Measurements from ENCODE around the gene VPS26A. TPM values are rescaled to one million over a fixed set of nuclear protein-coding genes. Genes with fewer than 3 reads are reported as not detected.

The VPS26A gene
- 33.6 TPM for total RNA-seq

- H3K9me3 ChIP-seq, result no peaks in the 10 kb centered on the region
- no peaks in the 10 kb centered on the region for H3K36me3 ChIP-seq
- intact Hi-C loops (cut with DNase I), result no loop called here
- H3K27me3 ChIP-seq, result no peaks in the 10 kb centered on the region
- peaks cover 23% of the 10 kb centered on the region for H3K4me1 ChIP-seq
- peak within 1 kb of the TSS; percentile 65 to 97 for H3K4me3 ChIP-seq
- peak within 1 kb of the TSS; percentile 96 for H3K27ac ChIP-seq
- peak; percentile 99 for DNase-seq (ENCODE audit: extremely low spot score in 2 of 2)
- peak; percentile 37 to 94 for TF ChIP-seq POLR2A (IDR thresholded peaks at IDR 0.05)
- peak in 2 of 3 experiments; percentile 3 to 8 for TF ChIP-seq CTCF (IDR thresholded peaks at IDR 0.05)
- TF ChIP-seq POLR2AphosphoS5 (IDR thresholded peaks at IDR 0.05; ENCODE audit: insufficient read depth in 1 of 2, low read depth in 1 of 2), result peak; percentile 97 to 100
Observed at GRCh38 chr10:69123747-69124562, at the start of gene VPS26A. Gene VPS26A, plus strand, starts transcription at chr10:69124178. Its CDS starts 100 bp downstream, at chr10:69124278.

- TF ChIP-seq POLR2AphosphoS5 (IDR thresholded peaks at IDR 0.05; ENCODE audit: insufficient read depth in 1 of 2, low read depth in 1 of 2) (no peak), POLR2A (IDR thresholded peaks at IDR 0.05) (no peak), CTCF (IDR thresholded peaks at IDR 0.05) (no peak)
- H3K9me3 ChIP-seq, result no peaks in the 10 kb centered on the region
- H3K36me3 ChIP-seq, result no peaks in the 10 kb centered on the region
- no peak for DNase-seq (ENCODE audit: extremely low spot score in 2 of 2)
- no peaks in the 10 kb centered on the region for H3K27me3 ChIP-seq
- intact Hi-C loops (cut with DNase I), result no loop called here
- no peak overlapping the region for H3K27ac ChIP-seq
- H3K4me3 ChIP-seq, result no peak overlapping the region
- no peaks in the 10 kb centered on the region for H3K4me1 ChIP-seq
Observed at GRCh38 chr10:69074532-69074931, 49.4 kb upstream of the VPS26A start.

GRCh38 chr10:69075431-69075830 lies 48.5 kb upstream of the VPS26A start:
- H3K9me3 ChIP-seq, result no peaks in the 10 kb centered on the region
- intact Hi-C loops (cut with DNase I), result no loop called here
- DNase-seq (ENCODE audit: extremely low spot score in 2 of 2), result no peak
- H3K27ac ChIP-seq, result no peak overlapping the region
- no peaks in the 10 kb centered on the region for H3K36me3 ChIP-seq
- no peaks in the 10 kb centered on the region for H3K4me1 ChIP-seq
- H3K4me3 ChIP-seq, result no peak overlapping the region
- TF ChIP-seq POLR2A (IDR thresholded peaks at IDR 0.05), result no peak
- TF ChIP-seq CTCF (IDR thresholded peaks at IDR 0.05), result no peak
- TF ChIP-seq POLR2AphosphoS5 (IDR thresholded peaks at IDR 0.05; ENCODE audit: insufficient read depth in 1 of 2, low read depth in 1 of 2), result no peak
- no peaks in the 10 kb centered on the region for H3K27me3 ChIP-seq

- H3K4me3 ChIP-seq, result no peak overlapping the region
Observed at GRCh38 chr10:69078311-69078710, 45.7 kb upstream of the VPS26A start.

More at GRCh38 chr10:69078311-69078710, 45.7 kb upstream of the VPS26A start:
- no peaks in the 10 kb centered on the region for H3K9me3 ChIP-seq
- DNase-seq (ENCODE audit: extremely low spot score in 2 of 2), result no peak
- H3K27ac ChIP-seq, result no peak overlapping the region
- H3K4me1 ChIP-seq, result no peaks in the 10 kb centered on the region
- intact Hi-C loops (cut with DNase I), result no loop called here
- H3K36me3 ChIP-seq, result no peaks in the 10 kb centered on the region
- H3K27me3 ChIP-seq, result no peaks in the 10 kb centered on the region
- TF ChIP-seq CTCF (IDR thresholded peaks at IDR 0.05), result no peak
- no peak for TF ChIP-seq POLR2AphosphoS5 (IDR thresholded peaks at IDR 0.05; ENCODE audit: insufficient read depth in 1 of 2, low read depth in 1 of 2)
- TF ChIP-seq POLR2A (IDR thresholded peaks at IDR 0.05), result no peak

Measured in vagina (tissue), 2 donors.